Fibroblast of lung (primary cell): ENCODE results near the gene CNOT8. TPM values are rescaled to one million over a fixed set of nuclear protein-coding genes. Genes with fewer than 3 reads are reported as not detected.
"Not testable (repeated sequence)": the region's sequence is repeated elsewhere in the genome, so short reads cannot be mapped to it uniquely, and the experiment has no call there.

Experiments used
- DNase-seq, 2 donors: peaks; one replicate each; pipeline versions ENCODE4 v3.0.0 to v3.0.0-alpha.2; 2010; ENCODE audit warnings: low read depth in 2 of 2
- H2AFZ ChIP-seq: 2 replicates; pipeline ENCODE4 v1.5.1; 2012; ENCODE audit warnings: low read length, control low read depth, inconsistent platforms
- H3K27ac ChIP-seq: 2 replicates; pipeline ENCODE4 v1.5.1; 2011; ENCODE audit warnings: low read length, control low read depth; ENCODE audit not compliant: insufficient read depth
- H3K27me3 ChIP-seq: 2 replicates; pipeline ENCODE4 v1.5.1; 2011; ENCODE audit warnings: mild to moderate bottlenecking, low read length; ENCODE audit not compliant: control insufficient read depth, insufficient read depth
- H3K36me3 ChIP-seq: 2 replicates; pipeline ENCODE4 v1.5.1; 2011; ENCODE audit warnings: low read length; ENCODE audit not compliant: control insufficient read depth, insufficient read depth
- H3K4me1 ChIP-seq: 2 replicates; pipeline ENCODE4 v1.5.1; 2011; ENCODE audit warnings: low read length; ENCODE audit not compliant: control insufficient read depth, insufficient read depth; ENCODE audit errors: extremely low read depth
- H3K4me2 ChIP-seq: 2 replicates; pipeline ENCODE4 v1.5.1; 2011; ENCODE audit warnings: low read length, control low read depth; ENCODE audit not compliant: insufficient read depth; ENCODE audit errors: extremely low read depth
- H3K4me3 ChIP-seq, 4 experiments: fragments of 200-600 bp in 1 of 4; sonication (generic) in 1 of 4; replicated peaks in 1 of 4; 2 replicates each; pipeline ENCODE4 v1.5.1; 2011 to 2016; ENCODE audit warnings: low read length in 4 of 4, low read depth in 3 of 4, mild to moderate bottlenecking in 3 of 4, control low read depth in 2 of 4, inconsistent platforms in 1 of 4, mixed read lengths in 1 of 4; ENCODE audit not compliant: insufficient read depth in 1 of 4; ENCODE audit errors: control extremely low read depth in 1 of 4
- H3K79me2 ChIP-seq: 2 replicates; pipeline ENCODE4 v1.5.1; 2012; ENCODE audit warnings: mild to moderate bottlenecking, low read length, inconsistent platforms; ENCODE audit not compliant: control insufficient read depth, insufficient read depth
- H3K9ac ChIP-seq: 2 replicates; pipeline ENCODE4 v1.5.1; 2011; ENCODE audit warnings: mild to moderate bottlenecking, low read length, control low read depth; ENCODE audit not compliant: insufficient read depth
- H3K9me3 ChIP-seq: 2 replicates; pipeline ENCODE4 v1.5.1; 2012; ENCODE audit warnings: low read depth, low read length; ENCODE audit not compliant: control insufficient read depth, insufficient read depth
- H4K20me1 ChIP-seq: 2 replicates; pipeline ENCODE4 v1.5.1; 2011; ENCODE audit warnings: low read length; ENCODE audit not compliant: control insufficient read depth, insufficient read depth; ENCODE audit errors: extremely low read depth
- CTCF ChIP-seq, 2 donors: IDR thresholded peaks in 1 of 2; conservative IDR thresholded peaks in 1 of 2; 1 replicate in 1 of 2; 2 replicates in 1 of 2; pipeline ENCODE4 v1.5.1; 2011 to 2012; ENCODE audit warnings: low read length in 2 of 2, control low read depth in 1 of 2, inconsistent platforms in 1 of 2, low read depth in 1 of 2, mild to moderate bottlenecking in 1 of 2
- EZH2 ChIP-seq: IDR thresholded peaks from 2 replicates; pipeline ENCODE4 v1.5.1; 2012; ENCODE audit warnings: low read length, control low read depth, mild to moderate bottlenecking; ENCODE audit errors: missing control alignments
- polyA plus RNA-seq, 2 donors: library from polyadenylated mRNA; depleted of rRNA in 1 of 2; stranded (reverse) in 1 of 2; unstranded in 1 of 2; fragments of >200 nt; gene quantifications; 2 replicates each; pipeline ENCODE4 v1.2.1, GENCODE V29; 2011 to 2012; ENCODE audit warnings: missing spikeins in 1 of 2
- total RNA-seq: library from RNA; depleted of rRNA; stranded (reverse); fragments of >200 nt; gene quantifications from 2 replicates; pipeline ENCODE4 v1.2.1, GENCODE V29; 2014

The CNOT8 gene
- total and polyA plus RNA-seq, 2 donors (not counting 1 experiment from before 2014, with no cell fraction given), result 50.7 to 66.7 TPM

GRCh38 chr5:154831451-154831850 lies 27.0 kb upstream of the CNOT8 start:
- H3K27me3 ChIP-seq, result no peaks in the 10 kb centered on the region
- peaks cover 5% of the 10 kb centered on the region for H3K4me1 ChIP-seq
- H4K20me1 ChIP-seq, result no peaks in the 10 kb centered on the region
- H3K9me3 ChIP-seq, result no peaks in the 10 kb centered on the region
- no peak overlapping the region for H3K4me2 ChIP-seq
- H3K9ac ChIP-seq, result no peak overlapping the region
- peaks cover 7% of the 10 kb centered on the region for H3K36me3 ChIP-seq
- H3K27ac ChIP-seq, result no peak overlapping the region
- no peak for DNase-seq
- H3K4me3 ChIP-seq, result no peak overlapping the region
- no peaks in the 10 kb centered on the region for H3K79me2 ChIP-seq
- no peak for TF ChIP-seq CTCF (conservative IDR thresholded peaks at IDR 0.05 in 1 of 2, IDR thresholded peaks at IDR 0.05 in 1 of 2; ENCODE audit: low read depth in 1 of 2, low read length in 2 of 2)
- no peak for TF ChIP-seq EZH2
- H2AFZ ChIP-seq, result no peak overlapping the region

- H3K79me2 ChIP-seq, H3K4me2 ChIP-seq, H3K9me3 ChIP-seq, H4K20me1 ChIP-seq, H3K27ac ChIP-seq, H3K9ac ChIP-seq, H3K36me3 ChIP-seq, H2AFZ ChIP-seq, H3K4me3 ChIP-seq, H3K27me3 ChIP-seq, DNase-seq, H3K4me1 ChIP-seq: not testable (repeated sequence)
Observed at GRCh38 chr5:154832804-154833203, 25.6 kb upstream of the CNOT8 start.

- H3K9me3 ChIP-seq, result no peaks in the 10 kb centered on the region
- no peak overlapping the region for H3K4me3 ChIP-seq
- peaks cover 5% of the 10 kb centered on the region for H3K4me1 ChIP-seq
- no peak overlapping the region for H2AFZ ChIP-seq
- peaks cover 7% of the 10 kb centered on the region for H3K36me3 ChIP-seq
- H3K4me2 ChIP-seq, result no peak overlapping the region
- no peaks in the 10 kb centered on the region for H4K20me1 ChIP-seq
- H3K27me3 ChIP-seq, result no peaks in the 10 kb centered on the region
- H3K79me2 ChIP-seq, result no peaks in the 10 kb centered on the region
- DNase-seq, result no peak
- no peak overlapping the region for H3K27ac ChIP-seq
- TF ChIP-seq CTCF (conservative IDR thresholded peaks at IDR 0.05 in 1 of 2, IDR thresholded peaks at IDR 0.05 in 1 of 2; ENCODE audit: low read depth in 1 of 2, low read length in 2 of 2), result no peak
- no peak for TF ChIP-seq EZH2
- no peak overlapping the region for H3K9ac ChIP-seq
Observed at GRCh38 chr5:154834053-154834452, 24.4 kb upstream of the CNOT8 start.

- not testable (repeated sequence) for H3K27me3 ChIP-seq
Observed at GRCh38 chr5:154835701-154836052, 22.8 kb upstream of the CNOT8 start.

More at GRCh38 chr5:154835701-154836052, 22.8 kb upstream of the CNOT8 start:
- H3K4me2 ChIP-seq, H3K9ac ChIP-seq, H3K4me3 ChIP-seq, H3K4me1 ChIP-seq, H3K79me2 ChIP-seq, H2AFZ ChIP-seq, H4K20me1 ChIP-seq, DNase-seq, H3K27ac ChIP-seq, H3K36me3 ChIP-seq, H3K9me3 ChIP-seq: not testable (repeated sequence)
